A172 (cell line): ENCODE results near the gene PER2. TPM values are rescaled to one million over a fixed set of nuclear protein-coding genes. Genes with fewer than 3 reads are reported as not detected.

Experiments used
- DNase-seq: peaks from one replicate; pipeline ENCODE4 v3.0.0-alpha.2; 2015; ENCODE audit warnings: low spot score
- total RNA-seq: library from RNA; depleted of rRNA; stranded (reverse); fragments of >200 nt; shearing (Covaris generic); gene quantifications from 2 replicates; pipeline ENCODE4 v1.2.3, GENCODE V29; 2014

PER2 gene
- total RNA-seq, 1 experiment from 2014 or later, result 1.4 TPM

DNA sequence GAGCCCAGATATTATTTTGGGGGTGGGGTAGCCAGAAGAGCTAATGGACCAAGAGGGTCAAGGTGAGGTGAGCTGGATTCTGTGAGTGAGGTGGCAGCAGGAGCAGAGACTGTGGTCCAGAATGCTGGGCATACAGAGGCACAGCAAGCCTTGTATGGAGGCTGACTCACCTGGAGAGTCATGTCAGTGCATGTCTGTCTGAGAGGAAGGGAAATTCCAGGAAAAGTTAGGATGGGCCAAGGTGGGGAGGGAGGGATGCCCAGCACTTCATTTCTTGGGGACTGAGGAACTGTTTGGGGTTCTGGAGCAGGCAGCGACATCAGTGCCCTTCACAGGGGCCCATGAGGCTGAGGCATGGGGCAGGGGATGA is 21.1 kb downstream of the PER2 start:
- DNase-seq, result peak; percentile 26

DNA sequence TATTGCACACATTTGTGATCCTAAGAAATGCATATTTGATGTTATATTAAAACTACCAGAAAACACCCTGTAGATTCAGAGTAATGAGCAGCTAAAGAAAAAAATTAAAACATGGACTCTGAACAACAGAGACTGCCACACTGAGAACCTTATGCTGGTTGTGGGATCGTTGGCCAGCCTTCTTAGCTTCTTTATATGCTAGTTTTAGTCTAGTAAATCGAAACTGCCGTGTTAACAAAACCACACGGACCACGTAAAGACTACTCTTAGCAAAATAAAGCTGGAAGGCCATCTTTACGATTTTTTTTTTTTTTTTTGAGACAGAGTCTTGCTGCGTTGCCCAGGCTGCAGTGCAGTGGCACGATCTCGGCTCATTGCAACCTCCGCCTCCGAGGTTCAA is 22.8 kb downstream of the PER2 start:
- no peak for DNase-seq

DNA sequence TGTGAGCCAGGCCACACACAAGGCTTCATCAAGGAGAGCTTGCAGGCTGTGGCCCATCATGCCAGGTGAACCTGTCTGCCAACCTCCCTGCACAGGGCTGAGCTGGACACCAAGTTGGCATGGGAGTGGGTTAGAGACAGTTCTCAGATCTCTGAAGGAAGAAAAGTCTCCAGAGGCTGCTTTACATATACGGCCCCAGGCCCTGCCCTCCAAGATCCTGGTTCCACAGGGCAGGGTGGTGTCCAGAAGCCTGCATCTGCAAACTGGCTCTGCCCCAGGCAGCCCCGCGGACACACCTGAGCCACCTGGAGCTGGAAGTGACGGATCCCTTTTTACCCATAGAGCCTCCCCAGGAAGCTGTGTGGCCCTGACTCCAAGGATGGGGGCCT is 24.3 kb downstream of the PER2 start:
- no peak for DNase-seq

DNA sequence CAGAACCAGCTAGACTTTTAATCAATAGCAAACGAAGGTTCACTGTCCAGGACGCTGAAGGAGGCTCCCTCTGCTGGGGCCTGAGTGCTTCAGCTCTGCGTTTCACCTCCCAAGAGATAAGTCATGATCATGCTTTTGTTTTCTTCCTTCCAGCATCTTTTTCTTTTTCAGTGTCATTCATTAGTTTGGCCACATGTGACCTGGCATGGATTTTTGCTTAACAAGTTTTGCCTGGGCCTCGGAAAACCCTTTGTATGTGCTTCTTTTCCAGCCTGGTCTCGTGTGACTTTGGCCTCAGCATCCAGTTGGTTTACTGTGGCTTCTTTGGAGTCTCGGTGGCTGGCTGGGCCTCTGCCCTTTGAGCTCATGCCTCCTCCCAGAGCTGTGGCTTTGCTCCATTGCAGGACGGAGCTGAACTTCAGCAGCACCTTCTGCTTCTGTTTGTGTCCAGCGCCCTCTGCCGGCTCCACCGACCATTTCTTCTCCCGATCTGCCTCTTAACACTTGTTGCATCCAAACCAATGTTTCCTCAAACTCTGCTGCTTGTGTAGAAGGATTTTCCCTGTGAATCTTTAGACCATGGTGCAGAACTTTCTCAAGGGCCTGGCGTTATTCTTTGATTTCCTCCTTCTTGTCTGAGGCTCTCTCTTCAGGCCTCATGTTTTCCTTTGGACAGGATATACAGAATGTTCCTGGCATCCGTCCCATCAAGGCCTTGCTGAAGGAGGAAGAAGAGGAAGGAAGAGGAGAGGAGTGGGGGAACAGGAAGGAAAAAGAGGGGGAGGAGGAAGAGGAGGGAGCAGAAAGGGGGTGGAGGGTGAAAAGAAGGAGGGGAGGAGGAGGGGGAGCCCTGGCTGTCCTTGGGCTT is 25.0 kb downstream of the PER2 start:
- DNase-seq, result peak; percentile 88

DNA sequence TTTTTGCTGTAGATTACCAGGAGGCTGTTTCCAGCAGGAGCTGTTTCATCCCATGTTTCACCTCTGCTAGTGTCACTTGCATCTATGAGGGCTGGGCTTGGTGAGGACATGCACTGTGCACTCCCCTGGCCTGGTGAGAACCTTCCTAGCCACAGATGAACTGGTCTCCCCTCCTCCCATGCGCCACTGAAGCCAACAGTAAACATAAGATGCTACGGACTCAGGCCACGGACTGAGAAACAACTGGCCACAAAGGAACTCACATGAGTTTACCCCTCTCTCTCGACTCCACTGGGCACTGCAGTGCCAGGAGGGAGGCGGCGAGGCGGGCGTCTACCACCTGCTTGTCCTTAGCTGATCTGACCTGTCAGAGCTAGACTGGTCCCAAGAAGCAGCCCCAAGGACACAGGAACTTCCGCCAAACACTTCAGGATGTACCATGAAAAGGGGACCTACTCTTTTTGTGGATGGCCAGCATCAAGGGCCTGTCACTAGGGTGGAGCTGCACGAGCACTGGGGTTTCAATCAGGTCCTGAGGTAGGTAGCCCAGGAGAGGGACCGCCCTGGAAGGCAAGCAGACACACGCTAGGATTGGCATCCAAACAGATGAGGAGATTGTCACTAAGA is 25.8 kb downstream of the PER2 start:
- DNase-seq, result no peak

DNA sequence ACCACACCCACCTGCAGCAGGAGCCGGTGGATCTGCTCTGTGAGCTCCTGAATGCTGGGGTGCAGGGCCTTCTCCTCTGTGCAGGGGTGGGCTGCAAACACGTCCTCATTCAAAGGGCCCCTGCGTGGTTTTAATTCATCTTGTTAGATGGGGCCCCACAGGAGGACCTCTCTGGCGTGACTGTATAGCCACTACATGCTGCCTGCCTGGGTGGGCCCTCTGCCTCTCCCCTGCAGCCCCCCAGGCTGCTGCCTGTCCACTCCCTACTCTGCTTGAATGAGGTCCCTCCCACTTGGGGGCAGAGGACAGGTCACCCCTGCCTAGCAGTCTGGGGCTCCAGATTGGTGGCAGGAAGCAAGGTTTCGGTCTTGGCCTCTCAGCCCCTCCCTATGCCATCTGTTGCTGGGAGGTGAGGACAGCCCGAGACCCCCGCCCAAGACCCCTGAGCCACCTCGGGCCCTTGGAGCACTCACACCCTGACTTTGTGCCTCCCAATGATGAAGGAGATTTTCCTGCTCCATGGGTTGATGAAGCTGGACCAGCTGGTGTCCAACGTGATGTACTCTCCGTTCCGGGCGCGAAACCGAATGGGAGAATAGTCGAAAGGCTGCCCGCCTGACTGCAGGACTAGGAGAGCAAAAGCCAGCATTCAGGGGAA is 26.6 kb downstream of the PER2 start:
- DNase-seq, result no peak

DNA sequence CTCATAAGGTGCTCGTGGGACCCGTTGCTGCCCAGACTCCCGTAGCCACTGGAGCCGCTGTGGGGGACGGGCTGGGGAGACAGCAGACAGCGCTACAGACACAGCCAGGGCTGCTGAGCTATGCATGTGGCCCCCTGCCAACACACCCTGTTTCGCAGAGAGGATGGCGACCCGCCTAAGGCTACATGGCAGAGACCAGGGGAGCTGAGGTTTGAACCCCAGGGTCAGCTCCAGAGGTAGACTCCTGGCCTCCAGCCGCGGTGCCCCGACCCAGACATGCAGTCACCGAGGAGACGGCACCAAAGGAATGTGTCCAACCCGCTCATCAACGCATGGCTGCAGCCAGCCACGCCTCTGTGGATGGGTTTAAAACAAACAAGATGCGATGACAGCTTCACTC is 27.5 kb downstream of the PER2 start:
- peak; percentile 33 for DNase-seq

DNA sequence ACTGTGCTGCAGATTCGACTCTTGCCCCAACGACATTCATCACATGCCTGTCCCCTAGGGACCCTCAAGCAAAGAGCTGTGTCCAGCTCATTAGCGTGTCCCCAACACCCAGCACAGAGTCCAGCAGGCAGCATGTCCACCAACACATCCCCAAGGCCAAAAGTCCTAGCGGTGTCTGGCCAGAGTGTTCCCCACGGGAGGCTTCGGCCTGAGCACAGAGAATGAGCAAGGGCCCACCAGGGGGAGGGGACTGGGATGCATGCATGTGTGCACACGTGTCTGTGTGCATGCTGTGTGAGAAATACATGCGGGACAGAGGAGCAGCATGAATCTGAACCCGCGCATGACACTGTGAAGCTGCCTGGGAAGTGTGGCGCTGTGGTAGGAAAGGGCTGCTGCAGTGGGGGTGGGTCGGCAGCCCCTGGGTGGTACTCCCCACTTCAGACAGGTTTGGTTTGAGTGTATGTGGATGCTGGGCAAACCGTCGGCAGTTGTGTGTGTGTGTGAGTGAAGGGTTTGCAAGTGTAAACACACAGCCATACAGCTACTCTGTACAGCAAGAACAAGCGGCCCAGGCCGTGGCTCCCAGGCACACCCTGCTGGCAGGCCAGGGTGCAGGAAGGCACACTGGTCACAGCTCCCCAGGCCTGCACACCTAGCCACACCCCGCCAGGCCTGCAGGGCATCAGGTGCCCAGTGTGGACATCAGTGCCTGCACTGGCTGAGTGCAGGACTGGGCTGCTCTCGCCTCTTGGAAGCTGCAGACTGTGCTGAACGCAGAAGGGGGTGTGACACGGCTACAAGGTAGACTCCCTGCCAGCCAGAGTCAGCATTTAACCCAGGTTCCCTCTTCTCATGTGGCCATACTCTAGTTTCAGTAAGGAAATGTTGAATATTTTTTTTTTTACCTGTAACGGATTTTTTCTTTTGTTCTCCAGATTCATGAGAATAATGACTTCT is 29.1 kb downstream of the PER2 start:
- no peak for DNase-seq

DNA sequence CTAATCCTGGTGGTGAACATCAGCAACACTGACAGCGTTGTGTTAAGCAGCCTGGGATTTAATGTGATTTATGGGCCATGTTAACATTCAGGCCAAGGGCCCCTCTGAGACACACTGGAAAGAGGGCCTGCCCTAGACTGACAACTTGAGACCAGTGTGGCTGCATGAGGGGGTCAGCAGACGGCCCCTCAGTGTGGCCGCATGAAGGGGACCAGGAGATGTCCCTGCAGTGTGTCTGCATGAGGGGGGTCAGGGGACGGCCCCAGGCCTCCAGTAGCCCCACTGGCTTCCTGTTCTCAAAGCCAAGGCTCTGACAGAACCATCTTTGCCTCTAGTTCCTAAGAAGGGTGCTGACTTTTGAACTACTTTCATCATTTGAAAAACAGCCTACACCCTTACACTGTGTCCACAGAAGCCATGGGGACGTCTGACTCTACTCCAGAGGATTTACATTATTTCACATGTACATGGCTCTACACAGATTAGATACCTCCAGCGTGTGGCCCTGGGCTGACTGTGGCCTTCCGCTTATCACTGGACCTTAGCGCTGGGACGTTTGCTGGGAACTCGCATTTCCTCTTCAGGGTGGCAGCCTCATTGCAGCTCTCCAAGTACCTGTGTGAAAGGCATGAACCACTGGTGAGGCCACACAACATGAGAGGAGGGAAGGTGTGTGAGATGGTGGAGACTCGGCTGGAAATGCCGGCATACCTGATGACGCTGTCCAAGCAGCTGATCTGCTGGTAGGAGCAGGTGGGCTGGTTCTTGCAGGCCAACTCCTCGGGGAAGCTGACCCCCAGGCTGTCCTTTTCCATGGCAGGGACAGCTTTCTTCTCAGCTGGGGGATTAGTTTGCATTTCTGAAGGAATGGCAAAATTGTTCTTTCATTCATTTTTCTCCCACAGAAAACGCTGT is 30.4 kb downstream of the PER2 start:
- no peak for DNase-seq

DNA sequence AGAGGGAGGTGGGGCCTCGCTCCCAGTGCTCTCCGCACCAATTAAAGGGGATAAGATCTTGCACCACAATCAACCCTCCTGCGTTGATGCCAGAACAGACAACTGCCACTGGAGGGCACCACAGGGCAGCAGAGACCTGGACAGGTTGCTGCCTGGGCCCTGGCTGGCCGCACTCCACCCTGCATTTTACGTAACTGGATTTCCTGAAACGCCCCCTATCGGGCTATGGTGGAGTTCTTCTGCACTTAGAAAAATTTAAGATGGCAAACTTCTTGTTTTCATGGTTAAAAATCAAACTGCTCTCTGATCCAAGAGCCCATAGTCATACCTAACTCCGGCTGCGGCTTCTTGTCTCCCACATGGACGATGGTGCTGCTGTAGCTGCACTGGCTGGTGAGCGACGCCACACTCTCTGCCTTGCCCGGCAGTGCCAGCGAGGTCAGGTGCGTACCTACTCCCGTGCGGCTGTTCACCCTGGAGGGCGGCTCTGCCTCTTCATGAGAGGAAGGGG is 31.8 kb downstream of the PER2 start:
- peak; percentile 93 for DNase-seq

DNA sequence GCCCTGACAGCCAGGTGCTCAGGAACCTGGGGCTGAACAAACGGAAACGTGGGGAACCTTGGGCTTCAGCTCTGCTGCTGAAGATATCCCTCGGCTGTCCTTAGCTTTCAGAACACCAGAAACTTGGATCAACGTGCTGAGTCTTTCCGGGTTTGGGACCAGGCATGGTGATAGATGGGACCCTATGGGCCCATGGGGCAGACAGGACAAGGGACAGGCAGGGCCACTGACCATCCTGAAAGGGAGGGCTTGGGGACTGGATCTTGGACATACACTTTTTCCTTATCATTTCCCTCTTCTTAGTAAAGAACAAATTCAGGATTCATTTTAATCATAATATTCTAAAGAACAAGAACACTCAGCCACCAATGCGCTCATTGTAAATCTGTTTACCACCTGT is 32.3 kb downstream of the PER2 start:
- no peak for DNase-seq

DNA sequence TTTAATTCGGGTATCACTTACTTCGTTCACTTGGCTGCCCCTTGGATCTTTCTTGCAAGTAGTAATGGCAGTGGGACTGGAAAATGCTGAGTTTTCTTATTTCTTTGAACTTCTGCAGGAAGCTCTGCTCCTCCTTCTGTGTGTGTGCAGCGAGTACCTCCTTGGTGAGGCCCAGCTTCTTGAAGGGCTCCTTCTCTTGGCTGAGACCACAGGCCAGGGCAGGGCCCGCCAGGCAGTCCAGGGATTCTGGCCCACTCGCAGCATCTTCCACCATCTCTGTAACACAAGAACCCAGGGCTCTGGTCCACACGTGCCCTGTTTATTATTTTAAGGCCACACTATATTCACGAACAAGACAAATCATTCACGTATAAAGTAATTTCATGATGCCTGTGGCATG is 32.8 kb downstream of the PER2 start:
- DNase-seq, result no peak

DNA sequence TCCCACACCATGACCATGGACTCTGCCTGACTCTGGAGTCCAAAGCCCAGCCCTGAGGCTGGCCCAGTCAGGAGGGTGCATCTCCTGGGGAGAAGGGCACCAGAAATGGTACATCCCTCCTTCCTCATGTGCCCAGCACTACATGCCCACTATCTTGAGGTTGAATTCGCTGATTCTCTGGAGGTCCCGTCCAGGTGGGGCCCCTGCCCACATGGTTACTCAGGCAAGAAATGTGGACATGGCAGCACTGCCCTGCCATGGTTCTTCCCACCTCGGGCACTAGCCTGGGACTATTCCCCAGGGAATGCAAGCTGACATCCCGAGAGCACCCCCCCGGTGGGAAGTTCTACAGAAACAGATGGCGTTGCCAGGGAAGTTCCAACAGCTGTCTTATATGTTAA is 33.3 kb downstream of the PER2 start:
- no peak for DNase-seq

DNA sequence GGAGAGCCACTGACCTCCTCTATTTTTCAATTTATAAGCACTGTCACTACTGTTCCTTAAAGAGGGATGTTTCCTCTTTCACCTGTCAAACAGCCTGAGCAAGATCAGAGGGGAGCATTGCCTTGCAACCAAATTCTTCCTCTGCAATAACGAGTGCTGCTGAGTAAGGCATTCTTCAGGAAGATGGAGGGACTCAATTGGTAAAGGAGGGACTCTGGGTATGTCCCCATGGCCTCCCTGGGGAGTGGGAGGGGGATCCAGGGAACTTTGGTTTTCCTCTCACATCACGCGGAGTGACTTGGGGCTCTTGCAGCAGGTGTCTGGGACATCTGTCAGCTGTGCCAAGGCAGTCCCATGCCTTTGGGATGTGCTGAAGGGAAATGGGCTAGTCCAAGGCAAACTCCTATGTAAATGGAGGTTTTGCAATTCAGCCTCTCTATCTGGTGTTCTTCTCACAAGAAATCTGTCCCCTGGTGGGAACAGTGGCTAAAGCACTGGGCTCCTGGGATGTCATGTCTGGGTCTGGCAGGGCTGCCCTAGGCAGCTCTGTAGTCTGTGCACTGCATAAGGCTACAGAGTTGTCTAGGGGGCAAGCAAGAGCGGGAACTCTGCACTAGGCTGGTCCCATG is 34.2 kb downstream of the PER2 start:
- no peak for DNase-seq

DNA sequence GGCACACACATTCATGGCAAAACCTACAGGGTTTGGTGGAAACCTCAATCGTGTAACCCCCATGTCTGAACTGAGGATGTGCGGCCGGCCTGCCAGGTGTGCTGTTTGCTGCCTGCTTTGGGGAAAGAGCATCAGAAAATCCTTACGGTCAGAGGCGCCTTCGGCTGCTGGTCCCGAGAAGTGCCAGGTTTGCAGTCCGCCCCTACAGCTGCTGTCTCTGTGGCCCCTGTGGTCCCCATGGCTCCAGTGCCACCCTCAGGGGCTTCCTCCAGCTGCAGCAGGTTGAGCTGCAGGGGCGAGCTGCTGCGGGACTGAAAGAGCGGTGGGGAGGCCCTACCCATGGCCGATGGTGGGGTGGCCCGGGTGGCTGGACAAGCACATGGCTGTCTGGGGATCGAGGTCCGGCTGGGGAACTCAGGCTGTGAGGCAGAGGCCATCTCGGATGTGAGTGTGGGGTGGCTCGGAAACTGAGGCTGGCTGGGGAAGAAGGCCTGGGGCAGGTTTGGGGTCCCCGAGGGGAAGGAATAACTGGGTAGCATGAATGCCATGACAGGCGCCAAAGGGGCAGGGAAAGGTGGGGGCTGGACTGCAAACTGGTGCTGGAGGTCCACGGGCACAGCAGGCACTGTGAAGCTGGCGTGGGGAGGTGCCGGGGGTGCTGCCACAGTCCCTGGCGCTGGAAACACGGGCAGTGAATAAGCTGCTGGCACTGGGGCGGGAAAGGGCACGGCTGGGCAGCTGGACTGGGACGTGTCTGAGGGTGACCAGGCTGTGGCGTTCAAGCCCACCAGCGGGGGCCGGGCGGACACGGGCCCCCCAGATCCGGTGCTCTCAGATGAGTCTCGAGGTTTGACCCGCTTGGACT is 35.4 kb downstream of the PER2 start:
- no peak for DNase-seq

DNA sequence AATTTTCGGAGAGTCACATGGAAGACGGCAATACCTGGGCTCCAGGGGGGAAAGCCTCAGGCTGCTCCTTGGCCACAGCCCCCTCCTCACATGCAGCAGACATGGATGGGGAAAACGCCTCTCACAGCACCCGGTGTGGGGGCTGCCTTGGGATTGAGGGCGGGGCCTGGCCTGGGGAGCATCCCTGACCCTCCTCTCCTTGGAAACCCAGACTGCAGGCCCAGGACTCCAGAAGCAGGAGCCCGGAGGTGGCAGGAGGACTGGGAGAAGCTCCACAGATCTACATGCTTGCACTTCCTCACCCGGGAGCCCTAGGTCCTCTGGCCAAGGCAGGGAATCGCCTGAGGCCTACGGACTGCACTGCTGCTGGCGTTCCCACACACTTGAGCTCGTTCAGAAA is 36.4 kb downstream of the PER2 start:
- no peak for DNase-seq

DNA sequence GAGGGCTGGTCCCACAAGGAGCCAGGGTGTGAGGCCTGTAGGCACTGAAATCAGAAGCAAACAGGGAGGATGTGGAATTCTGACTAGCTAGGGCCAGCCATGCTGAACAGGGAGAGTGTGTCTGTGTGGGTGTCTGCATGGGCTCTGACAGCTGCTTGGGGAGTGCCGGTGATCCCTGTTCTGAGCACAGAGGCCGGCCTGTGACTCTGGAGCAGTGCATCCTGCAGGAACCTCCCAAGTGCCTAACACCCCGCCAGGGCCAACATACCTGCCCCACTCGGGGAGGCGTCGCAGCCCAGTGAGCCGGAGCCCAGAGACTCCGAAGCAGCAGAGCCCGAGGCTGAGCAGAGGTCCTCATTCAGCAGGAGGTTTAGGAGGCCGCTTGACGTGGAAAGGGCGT is 37.1 kb downstream of the PER2 start:
- DNase-seq, result no peak

DNA sequence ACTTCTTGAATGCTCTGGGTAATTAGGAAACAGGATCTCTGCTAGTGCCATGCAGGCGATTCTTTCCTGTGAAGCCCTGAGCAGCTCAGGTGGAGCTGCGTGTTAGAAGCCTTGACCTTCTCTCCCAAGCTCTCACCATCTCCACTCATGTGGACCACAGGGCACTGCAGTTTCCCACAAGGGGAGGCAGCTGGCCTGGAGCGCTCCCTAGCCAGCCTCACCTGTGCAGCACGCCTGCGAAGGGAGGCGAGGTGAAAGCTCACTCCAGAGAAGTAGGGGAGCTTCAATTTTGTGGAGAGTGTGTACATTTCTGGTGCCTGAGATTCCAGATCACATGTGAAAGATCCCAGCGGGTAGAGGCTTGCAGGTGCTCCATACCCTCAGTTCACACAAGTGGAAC is 37.5 kb downstream of the PER2 start:
- DNase-seq, result no peak

DNA sequence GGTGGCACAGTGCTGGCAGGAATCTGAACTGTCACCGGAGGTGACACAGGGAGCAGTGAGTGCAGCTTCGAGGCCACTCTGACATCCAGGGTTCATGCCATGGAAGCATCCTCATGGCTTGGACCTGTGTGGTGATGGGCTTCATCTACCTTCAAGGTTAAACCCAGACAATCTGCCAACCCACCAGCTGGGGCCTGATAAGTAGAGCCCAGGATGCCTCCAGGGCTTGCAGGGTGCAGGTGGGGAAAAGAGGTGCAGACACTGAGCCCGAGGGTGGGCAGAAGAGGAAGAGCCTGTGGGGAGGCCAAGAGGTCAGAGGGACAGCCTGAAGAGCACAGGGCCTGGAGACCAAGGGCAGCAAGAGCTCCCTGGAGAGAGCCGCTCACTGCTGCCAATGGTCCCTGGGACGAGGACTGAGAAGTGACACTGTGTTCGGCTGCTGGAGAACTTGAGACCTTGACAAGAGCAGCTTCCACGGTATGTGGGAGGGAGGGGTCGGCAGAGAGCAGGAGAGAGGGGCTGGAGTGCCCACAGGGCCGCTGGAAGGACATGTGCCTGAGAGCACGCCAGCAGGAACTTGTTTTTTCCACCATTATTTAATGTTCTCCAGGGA is 40.5 kb downstream of the PER2 start:
- DNase-seq, result no peak
